22Rv1 (cell line): ENCODE data around the gene OAF.

Experiments
- H3K27ac ChIP-seq: fragments of 450-650 bp; 2 replicates; pipeline ENCODE4 v1.5.1; 2017
- CTCF ChIP-seq: fragments of 450-650 bp; IDR thresholded peaks from 2 replicates; pipeline ENCODE4 v1.5.1; 2017; ENCODE audit warnings: mild to moderate bottlenecking
- ZFX ChIP-seq: fragments of 450-650 bp; IDR thresholded peaks from 2 replicates; pipeline ENCODE4 v1.6.1; 2017; ENCODE audit warnings: antibody characterized with exemption, borderline replicate concordance

Gene OAF

GRCh38 chr11:120219938-120220746 lies 9.3 kb downstream of the OAF start:
- TF ChIP-seq CTCF, result no peak
- TF ChIP-seq ZFX, result no peak

DNA sequence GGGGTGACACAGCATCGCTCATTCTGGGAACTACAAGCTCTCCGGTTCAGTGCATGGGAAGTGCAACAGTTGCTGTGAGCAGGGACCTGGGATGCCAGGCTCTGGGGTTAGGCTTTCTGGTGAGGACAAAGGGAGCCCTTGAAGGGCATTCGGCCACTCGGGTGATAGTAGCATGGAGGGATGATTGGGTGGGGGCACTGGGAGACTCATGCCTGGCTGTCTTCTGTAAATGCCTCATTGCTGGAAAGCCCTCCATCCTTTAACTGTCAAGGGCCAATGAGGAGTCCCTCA lies 9.9 kb downstream of the OAF start:
- TF ChIP-seq ZFX, result no peak
- TF ChIP-seq CTCF, result no peak
- no peak overlapping the region for H3K27ac ChIP-seq

More at GRCh38 chr11:120219938-120220746, 9.3 kb downstream of the OAF start:
- H3K27ac ChIP-seq, result no peak overlapping the region

DNA sequence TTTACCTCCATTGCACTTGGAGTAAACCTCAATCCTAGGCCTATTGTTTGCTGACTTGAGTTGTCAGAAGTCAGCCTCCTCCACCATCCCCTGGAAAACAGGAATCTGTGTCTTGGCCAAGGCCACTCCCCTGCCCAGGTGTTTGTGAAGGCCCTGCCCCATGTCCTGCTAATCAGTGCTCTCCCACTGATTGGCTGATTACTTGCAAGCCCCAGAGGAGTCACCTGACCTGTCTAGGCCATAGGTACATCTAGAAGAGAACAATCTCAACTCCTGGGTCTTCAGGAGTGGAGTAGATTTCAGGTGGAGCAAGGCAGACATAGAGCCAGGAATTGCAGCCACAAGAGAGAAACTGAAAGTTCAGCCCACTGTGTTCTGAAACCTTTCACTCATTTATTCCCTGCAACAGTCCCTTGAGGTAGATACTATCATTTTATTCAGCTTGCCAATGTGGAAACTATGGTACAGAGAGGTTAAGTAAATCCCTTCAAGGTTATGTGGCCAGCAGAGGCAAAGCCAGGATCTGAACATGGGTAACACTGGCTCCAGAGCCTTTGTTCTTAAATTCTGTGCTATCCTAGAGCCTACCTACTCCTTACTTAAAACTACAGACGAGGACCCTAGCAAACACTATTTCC lies 10.4 kb downstream of the OAF start:
- no peak for TF ChIP-seq ZFX
- no peak for TF ChIP-seq CTCF
- no peak overlapping the region for H3K27ac ChIP-seq

GRCh38 chr11:120222916-120223315 lies 12.1 kb downstream of the OAF start:
- TF ChIP-seq ZFX (no peak), CTCF (no peak)
- H3K27ac ChIP-seq, result no peak overlapping the region

GRCh38 chr11:120223793-120224192 lies 13.0 kb downstream of the OAF start:
- no peak for TF ChIP-seq CTCF
- TF ChIP-seq ZFX, result no peak
- no peak overlapping the region for H3K27ac ChIP-seq

DNA sequence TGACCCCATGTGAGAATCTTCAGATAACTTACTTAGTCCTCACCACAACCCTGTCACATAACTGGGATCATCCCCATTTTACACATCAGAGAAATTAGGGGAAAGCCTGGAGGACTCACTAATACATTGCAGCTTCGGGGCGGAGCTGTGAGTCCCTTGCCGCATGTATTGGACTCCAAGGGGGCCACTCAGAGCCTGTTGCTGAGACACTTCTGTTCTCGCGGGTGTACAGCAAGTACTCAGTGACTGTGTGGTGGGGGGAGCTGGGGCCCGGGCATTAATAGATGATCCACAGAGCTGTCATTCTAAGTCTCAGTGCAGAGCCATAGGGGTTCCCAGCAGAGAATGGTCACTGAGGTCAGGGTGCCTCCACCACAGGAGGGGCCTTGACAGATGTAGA lies 13.5 kb downstream of the OAF start:
- TF ChIP-seq ZFX, result no peak
- TF ChIP-seq CTCF, result no peak
- H3K27ac ChIP-seq, result no peak overlapping the region
